ENCODE results near the gene AUTS2.

AUTS2 gene

GRCh38 chr7:69941077-69941651, 342.9 kb downstream of the AUTS2 start:
- no peak for DNase-seq (ENCODE audit: low spot score)

GRCh38 chr7:69942573-69942972, 344.3 kb downstream of the AUTS2 start:
- no peak for DNase-seq (ENCODE audit: low spot score)

GRCh38 chr7:69946901-69947300, 348.6 kb downstream of the AUTS2 start:
- DNase-seq (ENCODE audit: low spot score): no peak

GRCh38 chr7:69947998-69948397, 349.7 kb downstream of the AUTS2 start:
- DNase-seq (ENCODE audit: low spot score): no peak

- DNase-seq (ENCODE audit: low spot score): no peak
These were observed 350.8 kb downstream of the AUTS2 start for GRCh38 chr7:69949122-69949521.

GRCh38 chr7:69951458-69951857, 353.2 kb downstream of the AUTS2 start:
- no peak for DNase-seq (ENCODE audit: low spot score)

GRCh38 chr7:69953136-69954067, 355.1 kb downstream of the AUTS2 start:
- no peak for DNase-seq (ENCODE audit: low spot score)

GRCh38 chr7:69956541-69956940, 358.3 kb downstream of the AUTS2 start:
- no peak for DNase-seq (ENCODE audit: low spot score)

- DNase-seq (ENCODE audit: low spot score): no peak
These were observed 359.4 kb downstream of the AUTS2 start for GRCh38 chr7:69957661-69958060.

- DNase-seq (ENCODE audit: low spot score): no peak
These were observed 361.7 kb downstream of the AUTS2 start for GRCh38 chr7:69959789-69960499.

- DNase-seq (ENCODE audit: low spot score): no peak
These were observed 363.2 kb downstream of the AUTS2 start for GRCh38 chr7:69961436-69961835.

GRCh38 chr7:69962186-69963065, 364.2 kb downstream of the AUTS2 start:
- no peak for DNase-seq (ENCODE audit: low spot score)

- DNase-seq (ENCODE audit: low spot score): no peak
These were observed 365.1 kb downstream of the AUTS2 start for GRCh38 chr7:69963393-69963792.

GRCh38 chr7:69966766-69967591, 368.7 kb downstream of the AUTS2 start:
- no peak for DNase-seq (ENCODE audit: low spot score)

GRCh38 chr7:69967689-69968450, 369.6 kb downstream of the AUTS2 start:
- DNase-seq (ENCODE audit: low spot score): no peak

GRCh38 chr7:69968969-69969556, 370.8 kb downstream of the AUTS2 start:
- no peak for DNase-seq (ENCODE audit: low spot score)

- DNase-seq (ENCODE audit: low spot score): no peak
These were observed 383.4 kb downstream of the AUTS2 start for GRCh38 chr7:69981646-69982045.

- DNase-seq (ENCODE audit: low spot score): no peak
These were observed 383.9 kb downstream of the AUTS2 start for GRCh38 chr7:69982197-69982596.

- no peak for DNase-seq (ENCODE audit: low spot score)
These were observed 391.3 kb downstream of the AUTS2 start for GRCh38 chr7:69989551-69989950.

GRCh38 chr7:69992938-69993337, 394.7 kb downstream of the AUTS2 start:
- DNase-seq (ENCODE audit: low spot score): no peak
